GM18519 (cell line): ENCODE results near the gene BATF2.
"Not testable (repeated sequence)": the region's sequence is repeated elsewhere in the genome, so short reads cannot be mapped to it uniquely, and the experiment has no call there.

Experiments used
- ATAC-seq: cut with Tn5 transposase; IDR thresholded peaks from one replicate; pipeline ENCODE4 v1.9.1; 2021; ENCODE audit warnings: mild to moderate bottlenecking, moderate library complexity; ENCODE audit not compliant: unreplicated experiment, low FRiP score

The BATF2 gene, protein sequence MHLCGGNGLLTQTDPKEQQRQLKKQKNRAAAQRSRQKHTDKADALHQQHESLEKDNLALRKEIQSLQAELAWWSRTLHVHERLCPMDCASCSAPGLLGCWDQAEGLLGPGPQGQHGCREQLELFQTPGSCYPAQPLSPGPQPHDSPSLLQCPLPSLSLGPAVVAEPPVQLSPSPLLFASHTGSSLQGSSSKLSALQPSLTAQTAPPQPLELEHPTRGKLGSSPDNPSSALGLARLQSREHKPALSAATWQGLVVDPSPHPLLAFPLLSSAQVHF

DNA sequence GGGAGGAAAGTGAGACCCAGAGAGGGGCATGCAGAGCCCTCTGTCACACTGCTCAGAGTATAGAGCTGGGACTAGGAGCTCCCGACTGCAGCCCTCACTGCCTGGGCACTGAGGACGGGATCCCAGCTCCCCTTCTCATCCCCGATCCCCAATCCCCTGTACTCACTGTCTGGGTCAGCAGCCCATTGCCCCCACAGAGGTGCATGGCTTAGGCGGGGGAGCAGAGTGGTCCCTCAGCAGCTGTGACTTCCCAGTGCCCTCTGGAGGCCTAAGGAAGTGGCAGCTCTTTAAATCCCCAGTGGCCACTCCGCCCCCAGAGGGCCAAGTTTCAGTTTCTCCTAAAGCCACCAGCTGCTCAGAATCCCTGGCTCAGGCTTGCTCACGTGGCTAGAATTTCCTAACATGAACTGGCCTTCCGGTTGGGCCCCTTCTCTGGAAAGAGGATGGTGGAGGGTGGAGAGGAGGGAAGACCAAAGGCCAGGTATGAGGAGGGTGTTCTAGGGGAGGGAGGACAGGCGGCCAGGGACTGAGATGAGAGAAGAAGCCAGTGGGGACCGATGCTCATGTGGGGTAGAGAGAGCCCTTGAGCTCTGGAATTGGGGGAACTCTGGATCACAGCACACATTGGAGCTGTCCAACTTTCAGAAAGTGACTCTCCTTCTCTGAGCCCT lies at the start of gene BATF2:
BATF2 (minus strand) TSS at position 262 of the 671 bp plus-strand sequence; CDS start at position 205, 57 bp downstream.
- ATAC-seq, result no peak

DNA sequence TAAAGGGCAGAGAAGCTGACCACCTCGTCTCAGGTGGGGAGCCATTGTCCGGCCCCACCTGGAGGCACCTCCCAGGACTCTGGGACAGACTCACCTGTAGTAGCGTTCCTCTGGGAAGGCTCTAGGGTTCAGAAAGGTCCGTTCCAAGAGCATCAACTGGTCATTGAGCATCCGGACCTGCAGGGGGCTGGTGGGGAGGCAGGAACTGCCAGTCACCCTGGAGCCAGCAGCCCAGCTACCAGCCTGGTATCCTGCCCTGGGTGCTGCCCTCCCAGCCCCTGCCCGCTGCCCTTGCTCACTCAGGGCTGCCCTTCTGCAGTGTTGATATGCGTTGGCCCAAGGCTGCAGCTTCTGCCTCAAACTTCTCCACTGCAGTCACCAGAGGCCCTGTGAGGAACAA lies 49.0 kb upstream of the BATF2 start:
- no peak for ATAC-seq

DNA sequence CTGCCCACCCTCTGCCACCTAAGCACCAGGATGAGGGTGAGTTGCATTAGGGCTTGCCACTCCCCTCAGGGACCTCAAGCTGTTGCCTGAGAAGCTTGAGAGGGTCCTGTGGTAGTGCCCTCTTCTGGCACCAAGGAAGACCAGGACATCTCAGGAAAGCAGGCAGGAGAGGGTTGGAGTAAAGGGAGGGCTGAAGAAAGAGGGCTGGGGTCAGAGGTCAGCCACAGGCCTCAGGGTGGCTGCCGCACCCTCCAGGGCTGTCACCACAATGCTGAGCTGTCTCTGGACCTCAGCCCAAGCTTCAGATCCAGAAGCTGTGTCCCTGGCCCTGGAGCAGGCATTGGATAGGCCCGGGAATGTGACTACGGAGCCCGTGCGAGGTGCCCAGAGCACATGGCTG lies 48.3 kb upstream of the BATF2 start:
- ATAC-seq, result no peak

DNA sequence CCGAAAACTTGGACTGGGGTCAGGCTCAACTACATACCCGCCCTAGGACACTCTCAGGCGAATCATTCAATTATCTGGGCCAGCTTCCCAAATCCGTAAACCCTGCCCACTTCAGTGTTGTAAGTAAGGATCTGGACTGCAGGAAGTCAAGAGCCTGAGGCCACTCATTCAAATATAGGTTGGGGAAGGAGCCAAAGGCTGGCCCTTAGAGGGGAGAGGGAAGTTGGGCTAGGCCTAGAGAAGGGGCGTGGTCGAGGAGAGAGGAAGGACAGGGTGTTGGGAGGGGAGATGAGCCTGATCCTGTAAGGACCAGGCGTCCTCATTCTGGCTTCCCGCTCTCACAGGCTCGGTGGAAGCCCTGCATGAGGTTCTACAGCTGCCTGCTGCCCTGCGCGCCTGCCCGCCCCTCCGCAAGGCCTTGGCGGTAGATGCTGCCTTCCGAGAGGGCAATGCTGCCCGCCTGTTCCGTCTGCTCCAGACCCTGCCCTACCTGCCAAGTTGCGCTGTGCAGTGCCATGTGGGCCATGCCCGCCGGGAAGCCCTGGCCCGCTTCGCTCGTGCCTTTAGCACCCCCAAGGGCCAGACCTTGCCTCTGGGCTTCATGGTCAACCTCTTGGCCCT lies 47.2 kb upstream of the BATF2 start:
- no peak for ATAC-seq

DNA sequence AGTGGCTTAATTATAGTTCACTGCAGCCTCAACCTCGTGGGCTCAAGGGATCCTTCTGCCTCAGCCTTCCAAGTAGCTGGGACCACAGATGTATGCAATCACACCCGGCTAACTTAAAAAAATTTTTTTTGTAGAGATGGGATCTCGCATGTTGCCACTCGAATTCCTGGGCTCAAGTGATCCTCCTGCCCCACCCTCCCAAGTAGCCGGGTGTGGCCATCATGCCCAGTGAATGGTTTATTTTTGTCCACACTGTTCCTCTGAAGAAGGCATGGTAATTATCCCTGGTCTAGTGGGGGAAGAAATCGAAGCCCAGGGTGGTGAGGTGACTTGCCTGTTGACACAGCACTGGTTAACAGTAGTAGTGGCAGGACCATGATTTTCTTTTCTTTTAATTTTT lies 46.1 kb upstream of the BATF2 start:
- ATAC-seq, result no peak

DNA sequence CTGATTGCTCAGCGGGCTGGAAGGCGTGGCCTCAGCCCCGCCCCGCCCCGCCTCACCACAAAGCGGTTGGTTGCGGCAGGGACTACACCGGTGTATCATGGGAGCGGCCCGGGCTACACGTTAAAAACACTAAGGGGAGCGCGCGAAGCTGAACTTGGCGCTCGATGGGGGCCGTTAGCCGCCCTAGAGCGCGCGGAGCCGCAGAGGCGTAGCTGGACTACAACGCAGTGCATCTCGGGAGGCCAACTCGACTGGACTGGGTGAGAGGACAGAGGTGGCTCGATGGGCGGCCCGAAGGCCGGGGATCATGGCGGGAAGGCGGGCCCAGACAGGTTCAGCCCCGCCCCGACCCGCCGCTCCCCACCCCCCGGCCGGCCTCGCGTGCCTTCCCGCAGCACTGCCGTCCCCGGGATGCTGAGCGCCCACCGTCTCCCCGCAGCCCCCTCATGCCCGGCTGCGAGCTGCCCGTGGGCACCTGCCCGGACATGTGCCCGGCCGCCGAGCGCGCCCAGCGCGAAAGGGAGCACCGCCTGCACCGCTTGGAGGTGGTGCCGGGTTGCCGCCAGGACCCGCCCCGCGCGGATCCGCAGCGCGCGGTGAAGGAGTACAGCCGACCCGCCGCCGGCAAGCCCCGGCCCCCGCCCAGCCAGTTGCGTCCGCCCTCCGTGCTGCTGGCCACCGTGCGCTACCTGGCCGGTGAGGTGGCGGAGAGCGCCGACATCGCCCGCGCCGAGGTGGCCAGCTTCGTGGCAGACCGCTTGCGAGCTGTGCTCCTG lies 44.3 kb upstream of the BATF2 start, which contains the start of gene SAC3D1:
SAC3D1 (plus strand) TSS at position 364 of the 776 bp plus-strand sequence; CDS start at position 447, 83 bp downstream.
- peak; percentile 87 for ATAC-seq

DNA sequence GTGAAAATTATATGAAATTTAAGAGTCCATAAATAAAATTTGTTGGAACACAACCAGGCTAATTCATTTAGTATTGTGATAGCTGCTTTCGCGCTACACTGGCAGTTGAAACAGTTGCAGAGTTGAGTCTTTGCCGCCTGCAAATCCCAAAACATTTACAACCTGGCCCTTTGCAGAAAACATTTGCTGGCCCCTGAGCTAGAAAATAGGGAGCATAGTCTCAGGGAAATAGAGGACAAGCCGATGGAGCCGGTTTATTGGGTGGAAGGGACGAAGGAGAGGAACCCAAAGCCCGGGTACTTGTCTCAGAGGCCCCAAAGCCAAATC lies 43.7 kb upstream of the BATF2 start:
- no peak for ATAC-seq

DNA sequence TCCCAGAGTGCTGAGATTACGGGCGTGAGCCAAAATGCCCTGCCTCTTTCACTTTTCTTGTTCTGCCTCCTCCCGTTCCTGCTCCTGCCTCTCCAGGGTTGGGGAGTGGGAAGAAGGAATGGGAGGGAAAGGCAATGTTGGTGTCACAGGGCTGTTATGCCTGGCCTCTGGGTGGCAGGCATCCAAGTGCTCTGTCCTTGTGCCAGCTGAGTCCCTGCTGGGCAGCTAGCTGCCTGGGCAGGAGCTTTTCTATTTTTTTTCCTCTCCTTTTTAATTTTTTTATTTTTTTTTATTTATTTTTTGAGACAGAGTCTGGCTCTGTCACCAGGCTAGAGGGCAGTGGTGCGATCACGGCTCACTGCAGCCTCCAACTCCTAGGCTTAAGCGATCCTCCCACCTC lies 40.2 kb upstream of the BATF2 start:
- no peak for ATAC-seq

DNA sequence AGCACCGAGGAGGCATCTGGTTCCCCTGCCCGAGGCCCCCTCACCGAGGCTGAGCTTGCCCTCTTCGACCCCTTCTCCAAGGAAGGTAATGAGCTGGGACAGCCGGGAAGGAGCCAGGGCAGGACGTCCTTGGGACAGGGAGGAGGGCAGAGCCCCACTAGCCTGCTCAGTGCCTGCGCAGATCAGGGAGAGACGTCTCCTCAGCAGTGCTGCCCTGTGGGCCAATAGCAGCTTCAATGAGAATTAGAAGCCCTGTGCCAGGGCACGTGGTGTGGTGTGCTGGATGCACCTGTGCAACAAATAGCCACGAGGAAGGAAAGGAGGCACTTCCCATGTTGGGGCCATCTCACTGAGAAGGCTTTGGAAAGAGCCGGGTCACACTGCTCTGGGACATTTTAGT lies 38.8 kb upstream of the BATF2 start:
- no peak for ATAC-seq

DNA sequence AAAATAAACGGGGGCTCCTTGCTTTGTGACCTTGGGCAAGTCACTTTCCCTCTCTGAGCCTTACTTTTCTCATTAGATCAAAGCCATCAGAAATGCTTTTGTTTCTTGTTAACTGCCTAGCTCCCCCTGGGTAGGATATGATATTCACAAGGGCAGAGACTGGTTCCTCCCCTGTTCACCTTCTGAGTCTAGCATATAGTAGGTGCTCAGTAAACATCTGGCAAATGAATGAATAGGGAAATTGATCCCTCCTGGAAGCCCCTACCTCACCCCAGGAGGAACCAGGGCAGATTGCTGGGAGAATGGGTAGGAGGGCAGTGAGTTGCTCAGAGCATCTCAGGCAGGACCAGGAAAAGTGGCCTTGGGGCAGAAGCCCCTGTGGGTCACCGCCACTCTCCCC lies 37.7 kb upstream of the BATF2 start:
- no peak for ATAC-seq

DNA sequence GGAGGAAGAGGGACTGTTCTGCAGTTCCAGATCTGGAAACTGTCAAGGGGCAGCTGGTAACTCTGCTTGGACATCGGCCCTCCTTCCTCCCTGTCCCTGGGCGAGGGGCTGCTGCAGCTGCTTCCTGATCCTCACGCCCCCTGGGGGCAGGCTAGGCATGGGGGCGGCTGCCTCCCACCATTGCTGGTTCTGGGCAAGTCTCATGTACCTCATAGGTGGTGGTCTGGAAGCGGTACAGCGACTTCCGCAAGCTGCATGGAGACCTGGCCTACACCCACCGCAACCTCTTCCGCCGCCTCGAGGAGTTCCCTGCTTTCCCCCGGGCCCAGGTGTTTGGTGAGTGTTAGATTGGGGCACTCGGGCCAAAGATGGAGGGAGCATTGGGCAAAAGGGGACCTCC lies 35.4 kb upstream of the BATF2 start:
- no peak for ATAC-seq

DNA sequence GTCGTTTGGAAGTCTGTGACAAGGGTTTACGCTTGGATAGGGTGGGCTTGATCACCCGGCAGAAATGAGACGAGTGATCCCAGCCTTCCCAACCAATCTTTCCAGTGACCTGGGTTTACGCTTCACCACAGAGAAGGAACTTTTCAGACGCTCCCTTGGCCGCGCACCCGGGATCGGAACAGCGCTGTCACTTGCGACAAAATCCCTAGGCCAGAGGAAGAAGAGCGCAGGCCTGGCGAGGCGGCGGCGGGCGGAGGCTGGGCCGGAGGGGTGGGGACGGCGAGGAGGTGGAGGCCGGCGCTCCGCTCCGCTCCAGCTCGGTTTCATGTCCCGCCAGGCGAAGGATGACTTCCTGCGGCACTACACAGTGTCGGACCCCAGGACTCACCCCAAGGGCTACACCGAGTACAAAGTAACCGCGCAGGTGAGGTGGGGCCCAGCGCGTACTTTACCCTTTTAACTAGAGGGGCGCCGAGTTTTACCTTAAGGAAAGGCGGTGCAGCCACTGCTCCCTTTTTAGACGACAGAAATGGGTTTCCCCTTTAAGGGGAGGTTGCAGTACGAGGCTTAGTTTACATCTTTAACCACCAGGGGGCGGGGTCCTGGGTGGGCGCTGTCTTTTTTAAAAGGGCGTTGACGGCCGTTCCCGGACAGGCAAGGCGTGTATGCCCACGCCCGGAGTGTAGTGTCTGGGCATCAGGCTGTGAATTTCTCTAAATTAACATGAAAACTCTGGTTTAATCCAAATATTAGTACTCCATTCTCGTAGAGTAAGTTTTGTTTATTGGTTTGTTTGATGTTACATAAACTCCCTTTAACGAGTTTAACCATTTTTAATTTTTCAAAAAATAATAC lies 30.7 kb upstream of the BATF2 start, which contains the start of gene SNX15:
SNX15 (plus strand) TSS at position 227 of the 855 bp plus-strand sequence; CDS start at position 326, 99 bp downstream.
- peak; percentile 48 for ATAC-seq

DNA sequence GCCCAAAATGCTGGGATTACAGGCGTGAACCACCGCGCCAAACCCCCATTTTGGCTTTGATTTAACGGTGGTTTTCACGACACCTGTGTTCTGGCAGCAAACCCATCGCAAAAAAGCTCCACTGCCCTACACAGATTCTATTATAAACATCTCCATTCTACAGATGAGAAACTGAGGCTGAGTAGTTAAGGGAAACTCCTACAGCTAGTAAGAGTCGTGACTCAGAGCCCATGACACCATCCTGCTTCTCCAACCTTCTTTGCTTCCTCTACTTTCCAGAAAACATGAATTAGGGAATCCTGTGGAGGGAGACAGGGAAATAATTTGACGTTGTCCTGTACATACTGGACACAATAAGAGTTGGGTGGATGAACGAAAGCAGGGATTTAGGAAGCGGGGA lies 30.0 kb upstream of the BATF2 start:
- no peak for ATAC-seq

DNA sequence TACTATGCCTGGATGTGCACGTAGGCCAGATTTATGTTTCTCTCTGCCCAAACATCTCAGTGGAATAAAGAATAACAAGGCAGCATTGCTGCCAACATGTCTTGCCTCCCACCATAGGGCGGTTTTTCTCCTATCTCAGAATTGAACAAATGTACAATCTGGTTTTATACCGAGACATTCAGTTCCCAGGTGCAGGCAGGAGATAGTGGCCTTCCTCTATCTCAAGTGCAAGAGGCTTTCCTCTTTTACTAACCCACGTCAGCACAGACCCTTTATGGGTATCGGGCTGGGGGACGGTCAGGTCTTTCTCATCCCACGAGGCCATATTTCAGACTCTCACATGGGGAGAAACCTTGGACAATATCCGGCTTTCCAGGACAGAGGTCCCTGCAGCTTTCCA lies 26.7 kb upstream of the BATF2 start:
- not testable (repeated sequence) for ATAC-seq

DNA sequence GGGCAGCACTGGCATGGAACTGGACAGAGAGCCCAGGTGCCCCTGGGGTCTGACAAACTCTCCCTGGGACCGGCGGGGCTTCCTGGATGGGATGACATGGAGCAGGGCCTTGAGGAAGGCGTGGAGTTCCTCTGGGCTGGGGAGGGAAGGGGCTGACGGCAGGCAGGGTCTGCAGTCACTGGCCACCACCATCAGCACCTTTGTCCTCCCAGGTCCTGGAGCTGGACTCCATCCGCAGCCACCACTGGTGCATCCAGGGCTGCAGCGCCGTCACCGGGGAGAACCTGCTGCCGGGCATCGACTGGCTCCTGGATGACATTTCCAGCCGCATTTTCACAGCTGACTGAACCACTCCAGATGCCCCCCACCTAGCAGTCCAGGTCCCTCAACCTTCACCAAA lies 24.7 kb upstream of the BATF2 start:
- no peak for ATAC-seq

DNA sequence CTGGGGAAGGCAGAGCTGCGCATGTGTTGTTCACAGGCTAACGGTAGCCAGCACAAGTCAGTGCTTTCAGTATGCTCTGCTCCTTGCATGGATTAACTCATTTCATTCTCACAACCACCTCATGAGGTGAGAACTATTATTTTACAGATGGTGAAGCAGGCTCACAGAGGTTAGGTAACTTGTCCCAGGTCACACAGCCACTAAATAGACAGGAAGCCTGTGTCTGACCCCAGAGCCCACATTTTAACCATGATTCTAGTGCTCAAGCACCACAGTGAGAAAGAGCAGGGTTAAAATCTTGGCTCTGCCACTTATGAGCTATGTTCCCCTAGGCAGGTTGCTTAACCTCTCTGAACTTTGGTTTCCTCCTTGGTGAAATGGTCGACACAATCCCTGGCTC lies 24.2 kb upstream of the BATF2 start:
- no peak for ATAC-seq

DNA sequence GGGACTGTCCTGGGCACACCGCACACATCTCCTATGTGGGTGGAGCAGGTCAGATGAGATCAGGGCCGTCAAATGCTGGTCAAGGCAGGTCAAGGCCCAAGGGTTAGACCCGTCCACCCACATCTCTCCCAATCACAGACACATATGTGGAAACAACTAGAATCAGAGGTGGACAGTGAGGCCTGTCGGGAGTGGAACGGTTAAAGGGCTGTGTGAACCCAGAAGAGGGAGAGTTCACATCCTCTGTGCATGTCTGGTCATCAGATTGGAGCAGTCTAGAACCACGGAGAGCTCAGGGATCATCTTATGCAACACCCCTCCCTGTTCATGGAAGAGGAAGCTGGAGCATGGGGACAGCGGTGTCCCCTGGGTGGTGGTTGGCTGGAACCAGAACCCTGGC lies 23.1 kb upstream of the BATF2 start:
- ATAC-seq, result no peak

DNA sequence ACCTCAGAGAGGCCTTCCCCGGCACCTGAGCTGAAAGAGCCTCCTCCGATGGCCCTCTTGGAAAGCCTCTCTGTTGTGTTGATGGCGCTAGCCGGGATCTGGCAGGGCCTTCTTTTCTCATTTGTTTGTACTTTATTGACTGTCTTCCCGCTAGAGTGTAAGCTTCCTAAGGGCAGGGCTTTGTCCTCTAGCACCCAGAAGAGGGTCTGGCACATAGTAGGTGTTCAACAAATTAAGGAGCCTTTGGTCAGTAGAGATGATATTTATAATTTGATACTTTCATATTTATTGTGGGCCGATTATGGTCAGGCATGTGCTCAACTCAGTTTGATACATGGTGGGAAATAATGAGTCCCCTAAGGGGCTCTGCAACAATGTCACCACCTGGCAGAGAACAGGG lies 21.2 kb upstream of the BATF2 start:
- ATAC-seq, result no peak

DNA sequence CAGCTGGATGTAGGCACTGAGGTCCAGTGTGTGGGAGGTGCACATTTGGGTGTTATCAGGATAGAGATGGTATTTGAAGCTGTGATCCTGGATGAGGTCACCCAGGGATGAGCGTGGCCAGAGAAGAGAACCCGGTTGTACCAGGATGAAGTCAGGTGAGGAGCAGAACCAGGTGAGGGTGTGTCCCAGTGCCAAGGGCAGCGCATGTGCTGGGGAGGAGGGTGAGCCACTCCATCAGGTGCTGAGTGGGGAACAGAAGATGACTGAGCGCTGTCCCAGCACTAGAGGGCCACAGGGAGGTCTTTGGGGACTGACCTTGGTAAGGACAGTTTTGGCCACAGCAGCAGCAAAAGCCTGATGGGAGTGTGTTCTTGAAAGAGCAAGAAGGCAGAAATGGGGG lies 19.9 kb upstream of the BATF2 start:
- no peak for ATAC-seq

DNA sequence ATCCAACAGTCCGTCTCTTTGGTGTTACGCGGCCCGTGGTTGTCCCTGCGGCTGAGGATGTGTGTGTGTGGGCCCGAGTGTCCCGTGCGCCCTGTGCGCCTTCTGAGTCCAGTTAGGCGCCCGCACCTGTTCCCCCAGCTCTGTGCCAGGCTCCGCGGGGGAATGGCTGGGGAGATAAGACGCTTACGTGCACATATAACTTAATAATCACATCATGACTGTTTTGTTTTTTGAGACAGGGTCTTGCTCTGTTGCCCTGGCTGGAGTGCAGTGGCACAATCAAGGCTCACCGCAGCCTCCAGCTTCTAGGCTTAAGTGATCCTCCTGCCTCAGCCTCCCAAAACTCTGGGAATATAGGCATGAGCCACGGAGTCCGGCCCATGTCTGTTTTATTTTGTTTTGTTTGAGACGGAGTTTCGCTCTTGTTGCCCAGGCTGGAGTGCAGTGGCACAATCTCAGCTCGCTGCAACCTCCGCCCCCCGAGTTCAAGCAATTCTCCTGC lies 18.0 kb upstream of the BATF2 start:
- no peak for ATAC-seq
